Left renal cortex interstitium (tissue), 4 donors: Measurements from ENCODE around the gene CLCF1. TPM values are rescaled to one million over a fixed set of nuclear protein-coding genes. Genes with fewer than 3 reads are reported as not detected.
A peak's percentile ranks its signal among the peaks of the same experiment; 100 is the strongest.

ENCODE experiments used
- DNase-seq, 4 donors: peaks; one replicate each; pipeline ENCODE4 v3.0.0-alpha.2; 2013; ENCODE audit warnings: low read depth in 4 of 4, low spot score in 2 of 4, missing footprints in 1 of 4
- polyA plus RNA-seq, 4 donors: library from polyadenylated mRNA; unstranded; fragments of 120-200 nt; gene quantifications; one replicate each; pipeline ENCODE4 v1.2.1, GENCODE V29; 2013; ENCODE audit not compliant: insufficient read length in 4 of 4

Gene CLCF1
- polyA plus RNA-seq, 4 donors = 4.9 to 9.2 (median 5.8) TPM

DNA sequence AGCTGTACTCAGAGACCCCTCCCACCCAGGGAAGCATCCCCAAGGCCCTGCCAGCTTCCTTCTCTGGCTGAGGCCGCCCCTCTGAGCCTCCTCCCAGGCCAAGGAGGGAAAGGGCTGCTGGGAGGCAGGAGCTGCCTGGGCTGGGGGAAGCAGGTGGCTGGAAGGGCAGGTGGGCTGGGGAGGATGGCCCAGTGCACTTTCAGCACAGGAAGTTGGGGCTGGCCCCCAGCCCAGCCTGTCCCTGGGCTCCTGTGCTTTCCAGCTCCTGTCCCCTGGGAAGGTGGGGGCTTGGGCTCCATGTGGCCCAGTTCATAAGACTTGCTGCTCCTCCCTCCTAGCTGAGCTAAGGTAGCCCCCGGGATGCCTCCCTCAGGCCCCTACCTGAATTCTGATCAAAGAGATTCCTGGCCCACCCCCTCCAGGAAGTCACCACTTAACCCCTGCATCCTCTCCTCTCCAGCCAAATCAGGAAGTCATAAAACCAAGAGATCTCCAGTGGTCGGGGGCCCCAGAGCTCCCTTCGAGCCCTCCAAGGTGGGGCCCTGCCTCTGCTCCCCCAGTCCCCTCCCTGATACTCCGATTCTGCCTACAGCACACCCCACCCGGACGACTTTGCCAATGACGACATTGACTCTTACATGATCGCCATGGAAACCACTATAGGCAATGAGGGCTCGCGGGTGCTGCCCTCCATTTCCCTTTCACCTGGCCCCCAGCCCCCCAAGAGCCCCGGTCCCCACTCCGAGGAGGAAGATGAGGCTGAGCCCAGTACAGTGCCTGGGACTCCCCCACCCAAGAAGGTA, 23.4 kb upstream of the CLCF1 start:
- no peak for DNase-seq

GRCh38 chr11:67396259-67396581, 22.8 kb upstream of the CLCF1 start:
- DNase-seq = no peak

- DNase-seq = no peak
These were observed 22.3 kb upstream of the CLCF1 start for GRCh38 chr11:67395555-67396258.

DNA sequence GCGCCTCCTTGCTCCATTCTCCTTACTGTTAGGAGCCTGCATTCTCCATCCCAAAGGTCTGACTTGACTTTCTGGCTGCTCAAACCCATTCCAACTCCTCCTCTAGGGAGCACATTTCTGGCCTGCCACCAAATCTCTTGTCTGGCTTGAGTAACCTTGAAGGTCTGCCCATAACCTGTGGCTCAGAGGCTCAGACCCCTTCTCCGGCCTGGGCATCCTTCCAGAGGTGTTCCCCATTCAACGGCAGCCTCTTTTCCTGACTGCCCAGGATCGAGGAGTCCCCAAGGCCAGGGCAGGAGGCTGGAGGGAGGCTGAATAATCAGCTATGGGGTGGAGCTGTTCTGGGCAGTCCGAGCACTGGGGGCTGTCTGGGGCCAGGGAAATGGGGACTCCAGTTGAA, 20.6 kb upstream of the CLCF1 start:
- no peak for DNase-seq

GRCh38 chr11:67393437-67393836, 20.0 kb upstream of the CLCF1 start:
- DNase-seq = no peak

DNA sequence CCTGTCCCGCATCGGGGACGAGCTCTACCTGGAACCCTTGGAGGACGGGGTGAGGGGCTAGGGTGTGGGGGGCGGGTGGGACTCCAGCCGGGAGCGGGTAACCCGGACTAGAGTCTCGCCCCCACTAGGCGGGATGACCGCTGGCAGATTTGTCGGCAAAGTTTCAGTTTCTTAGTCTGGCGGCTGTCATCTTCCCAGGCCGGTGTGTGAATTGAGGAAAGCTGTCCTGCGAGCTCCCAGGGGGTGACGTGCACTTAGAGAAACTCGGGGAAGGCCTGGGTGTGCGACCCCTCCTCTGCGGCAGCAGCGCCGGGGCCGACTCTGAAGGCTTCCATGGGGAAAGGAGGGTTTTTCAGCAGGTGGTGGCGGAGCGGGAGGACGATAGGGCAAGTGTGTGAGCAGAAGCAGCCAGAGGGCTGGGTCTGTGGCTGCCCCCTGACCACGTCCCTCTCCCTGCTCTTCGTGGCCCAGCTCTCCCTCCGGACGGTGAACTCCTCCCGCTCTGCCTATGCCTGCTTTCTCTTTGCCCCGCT, 18.9 kb upstream of the CLCF1 start:
- no peak for DNase-seq

DNA sequence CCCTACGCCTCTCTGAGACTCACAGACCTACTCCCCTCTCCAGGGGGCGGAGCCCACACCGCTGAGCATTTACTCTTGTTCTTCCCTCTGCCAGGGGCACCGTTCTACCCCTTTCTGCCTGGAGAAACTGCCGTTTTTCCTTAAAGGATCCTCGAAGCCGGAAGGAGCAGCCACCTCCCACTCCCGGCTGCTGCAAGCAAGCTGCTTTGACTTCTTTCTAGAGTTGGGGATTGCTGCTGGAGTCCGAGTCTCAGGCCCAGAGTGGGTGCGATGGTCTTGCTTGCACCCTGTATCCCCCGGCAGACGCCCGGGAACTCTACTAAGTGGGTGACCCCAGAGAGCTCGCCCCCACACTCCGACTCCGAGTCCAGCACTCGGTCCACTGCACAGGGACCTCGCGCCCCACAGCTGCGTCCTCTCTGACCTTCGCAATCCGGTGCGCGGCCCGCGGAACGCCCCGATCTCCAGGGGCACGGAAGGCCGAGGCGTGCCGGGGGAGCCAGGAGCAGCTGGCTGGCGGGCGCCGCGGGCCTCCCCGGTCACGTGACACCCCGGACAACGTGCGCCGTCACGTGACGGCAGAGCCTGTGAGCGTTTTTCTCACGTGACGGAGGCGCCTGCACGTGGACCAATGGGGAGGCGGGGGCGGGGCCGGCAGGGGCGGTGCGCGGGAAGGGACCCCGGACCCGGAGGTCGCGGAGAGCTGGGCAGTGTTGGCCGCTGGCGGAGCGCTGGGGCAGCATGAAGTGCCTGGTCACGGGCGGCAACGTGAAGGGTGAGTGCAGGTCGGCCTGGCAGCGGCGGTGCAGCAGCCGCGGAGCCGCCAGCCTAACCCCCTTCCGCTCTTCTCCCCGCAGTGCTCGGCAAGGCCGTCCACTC, 18.1 kb upstream of the CLCF1 start, which contains the start of gene RAD9A:
TSS of gene RAD9A (plus strand) at position 683 of the 879 bp plus-strand sequence. CDS start at position 742, 59 bp downstream.
- peak in 3 of 4 donors; percentile 77 to 92 (median 86) for DNase-seq

DNA sequence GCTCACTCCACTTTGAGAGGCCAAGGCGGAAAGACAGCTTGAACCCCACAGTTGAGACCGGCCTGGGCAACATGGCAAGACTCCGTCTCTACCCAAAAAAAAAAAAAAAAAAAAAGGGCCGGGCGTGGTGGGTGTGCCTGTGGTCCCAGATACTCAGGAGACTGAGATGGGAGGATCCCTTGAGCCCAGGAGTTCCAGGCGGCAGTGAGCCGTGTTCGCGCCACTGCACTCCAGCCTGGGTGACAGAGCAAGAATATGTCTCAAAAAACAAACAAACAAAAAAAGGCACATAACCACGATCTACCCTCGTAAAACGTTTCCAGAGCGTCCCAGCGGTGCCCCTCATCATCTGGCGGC, 17.5 kb upstream of the CLCF1 start:
- DNase-seq = no peak

DNA sequence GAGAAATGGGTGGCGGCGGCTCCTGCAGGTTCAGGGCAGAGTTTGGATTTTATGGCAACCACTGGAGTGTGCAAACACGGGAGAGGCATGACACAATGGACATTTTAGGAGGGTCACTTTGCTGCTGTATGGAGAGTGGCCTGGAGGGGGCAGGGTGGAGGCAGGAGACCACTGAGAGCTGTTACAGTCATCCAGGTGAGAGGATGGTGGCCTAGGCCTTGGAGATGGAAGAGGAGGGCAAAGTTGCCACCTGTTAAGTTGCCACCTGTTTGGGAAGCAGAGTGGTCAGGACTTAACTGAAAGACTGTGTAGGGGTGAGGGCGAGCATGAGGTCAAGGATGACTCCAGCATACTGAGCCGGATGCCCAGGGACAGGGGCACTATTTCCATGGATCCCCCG, 16.1 kb upstream of the CLCF1 start:
- no peak for DNase-seq

GRCh38 chr11:67387518-67387917, 14.1 kb upstream of the CLCF1 start:
- DNase-seq = no peak

GRCh38 chr11:67387069-67387468, 13.7 kb upstream of the CLCF1 start:
- DNase-seq = no peak

DNA sequence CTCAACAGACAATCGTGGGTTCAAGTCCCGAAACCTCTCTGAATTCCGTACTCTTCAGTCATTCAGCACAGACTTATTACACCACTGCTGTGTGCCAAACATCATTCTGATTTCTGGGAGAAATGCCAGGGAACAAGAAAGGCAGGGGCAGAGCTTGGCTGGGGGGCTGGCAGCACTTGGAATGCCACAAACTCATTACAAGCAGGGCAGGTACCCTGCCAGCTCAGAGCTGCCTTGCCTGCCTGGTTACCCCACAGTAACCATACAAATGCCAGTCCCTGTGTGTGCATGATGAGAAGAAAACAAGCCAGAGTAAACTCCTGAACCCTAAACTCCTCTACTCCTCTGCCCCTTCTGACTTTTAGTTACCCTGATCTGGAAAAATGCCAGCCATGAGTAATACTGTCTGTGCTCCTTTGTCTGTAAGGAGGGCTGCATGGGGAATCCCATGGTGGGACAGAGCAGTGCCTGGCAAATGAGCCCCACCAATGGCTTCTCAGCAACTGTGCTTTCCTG, 11.5 kb upstream of the CLCF1 start:
- DNase-seq = no peak

- no peak for DNase-seq
These were observed 9.1 kb upstream of the CLCF1 start for GRCh38 chr11:67382276-67383136.

DNA sequence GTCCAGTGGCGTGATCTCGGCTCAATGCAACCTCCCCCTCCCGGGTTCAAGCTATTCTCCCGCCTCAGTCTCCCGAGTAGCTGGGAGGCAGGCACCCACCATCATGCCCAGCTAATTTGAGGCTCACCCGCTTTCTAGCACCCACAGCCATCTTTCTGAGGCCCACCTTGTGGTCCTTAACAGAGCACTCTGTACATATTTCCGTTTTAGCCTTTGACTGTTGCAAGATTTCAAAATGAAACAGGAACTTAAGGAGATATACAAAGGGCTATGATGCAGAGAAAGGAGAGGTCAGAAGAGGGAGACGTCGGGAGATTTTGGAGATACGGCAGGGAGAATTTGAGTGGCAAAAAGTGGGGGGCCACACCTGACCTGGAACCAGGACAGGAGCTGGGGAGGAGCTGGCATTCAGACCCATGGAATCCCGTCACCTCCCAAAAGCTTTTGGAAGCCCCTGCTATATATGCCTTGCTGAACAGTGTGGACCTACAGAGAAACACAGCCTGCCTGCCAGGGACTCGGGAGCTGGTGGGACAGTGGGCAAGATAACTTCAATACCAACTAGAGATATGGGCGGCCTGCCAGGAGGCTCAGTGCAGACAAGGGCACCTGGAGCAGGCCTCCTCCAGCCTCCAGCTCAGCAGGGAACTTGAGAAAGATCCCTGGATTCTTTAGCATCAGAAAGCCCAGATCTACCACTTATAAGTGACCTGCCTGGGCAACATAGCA, 8.0 kb upstream of the CLCF1 start:
- no peak for DNase-seq

DNA sequence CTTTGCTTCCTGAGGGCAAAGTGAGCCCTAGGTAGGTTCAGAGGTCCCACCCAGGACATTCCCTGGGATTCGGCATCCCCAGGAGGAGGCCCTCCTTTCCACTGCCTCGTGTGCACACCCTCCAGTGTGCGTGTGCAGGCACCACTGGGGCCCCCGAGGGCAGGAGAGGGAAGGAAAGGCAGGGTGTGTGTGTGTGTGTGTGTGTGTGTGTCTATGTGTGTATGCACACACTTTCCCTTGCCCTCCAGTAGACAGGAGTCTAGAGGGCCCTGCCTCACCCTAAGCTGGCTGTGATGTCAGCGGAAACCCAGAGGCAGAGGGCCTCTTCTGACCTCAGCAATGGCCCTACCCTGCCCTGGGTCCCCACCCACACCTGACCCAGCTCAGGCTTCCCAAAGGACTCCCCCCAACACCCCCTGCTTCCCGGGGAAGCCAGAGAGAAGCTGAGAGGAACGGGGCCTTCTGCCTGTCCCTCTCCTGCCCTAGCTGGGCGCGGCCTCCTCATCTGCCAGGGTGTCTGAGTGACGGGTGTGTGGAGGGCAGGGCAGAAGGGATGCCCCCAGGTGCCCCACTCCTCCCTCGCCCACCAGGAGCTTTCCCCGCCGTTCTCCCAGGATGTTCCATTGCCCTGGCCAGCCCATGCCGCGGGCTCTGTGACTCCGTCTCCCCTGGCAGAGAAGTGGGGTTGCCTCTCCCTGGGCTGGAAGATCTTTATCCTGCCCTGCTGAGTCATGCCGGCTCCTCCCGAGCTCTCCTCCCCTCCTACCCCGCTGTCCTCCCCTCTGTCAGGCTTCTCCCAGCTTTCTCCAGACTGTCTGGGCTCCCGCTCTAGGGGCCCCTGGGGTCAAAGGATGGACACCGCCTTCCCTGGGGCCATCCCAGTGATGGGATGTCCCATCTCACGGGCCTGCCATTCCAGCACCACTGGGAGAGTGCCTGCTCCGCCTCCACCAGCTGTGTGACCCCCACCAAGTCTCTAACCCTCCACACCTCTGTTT, 6.0 kb upstream of the CLCF1 start:
- no peak for DNase-seq

DNA sequence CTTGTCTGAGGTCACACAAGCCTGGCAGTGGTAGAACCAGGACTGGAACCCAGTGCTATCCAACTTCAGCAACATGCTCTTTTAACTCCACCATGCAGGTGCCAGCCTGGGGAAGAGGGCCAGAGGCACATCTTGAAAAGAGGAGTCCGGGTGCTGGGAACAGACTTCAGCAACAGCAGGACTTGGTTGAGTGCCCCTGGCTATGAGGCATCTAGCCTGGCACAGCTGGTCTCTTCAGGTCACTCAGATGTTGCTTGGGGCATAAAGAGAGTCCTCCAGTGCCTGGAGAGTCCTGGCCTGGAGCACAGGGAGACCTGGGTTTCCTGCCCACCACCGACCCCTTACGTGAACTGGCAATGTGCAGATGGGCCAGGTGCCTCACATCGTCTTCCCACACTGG, 5.1 kb upstream of the CLCF1 start:
- DNase-seq = no peak

DNA sequence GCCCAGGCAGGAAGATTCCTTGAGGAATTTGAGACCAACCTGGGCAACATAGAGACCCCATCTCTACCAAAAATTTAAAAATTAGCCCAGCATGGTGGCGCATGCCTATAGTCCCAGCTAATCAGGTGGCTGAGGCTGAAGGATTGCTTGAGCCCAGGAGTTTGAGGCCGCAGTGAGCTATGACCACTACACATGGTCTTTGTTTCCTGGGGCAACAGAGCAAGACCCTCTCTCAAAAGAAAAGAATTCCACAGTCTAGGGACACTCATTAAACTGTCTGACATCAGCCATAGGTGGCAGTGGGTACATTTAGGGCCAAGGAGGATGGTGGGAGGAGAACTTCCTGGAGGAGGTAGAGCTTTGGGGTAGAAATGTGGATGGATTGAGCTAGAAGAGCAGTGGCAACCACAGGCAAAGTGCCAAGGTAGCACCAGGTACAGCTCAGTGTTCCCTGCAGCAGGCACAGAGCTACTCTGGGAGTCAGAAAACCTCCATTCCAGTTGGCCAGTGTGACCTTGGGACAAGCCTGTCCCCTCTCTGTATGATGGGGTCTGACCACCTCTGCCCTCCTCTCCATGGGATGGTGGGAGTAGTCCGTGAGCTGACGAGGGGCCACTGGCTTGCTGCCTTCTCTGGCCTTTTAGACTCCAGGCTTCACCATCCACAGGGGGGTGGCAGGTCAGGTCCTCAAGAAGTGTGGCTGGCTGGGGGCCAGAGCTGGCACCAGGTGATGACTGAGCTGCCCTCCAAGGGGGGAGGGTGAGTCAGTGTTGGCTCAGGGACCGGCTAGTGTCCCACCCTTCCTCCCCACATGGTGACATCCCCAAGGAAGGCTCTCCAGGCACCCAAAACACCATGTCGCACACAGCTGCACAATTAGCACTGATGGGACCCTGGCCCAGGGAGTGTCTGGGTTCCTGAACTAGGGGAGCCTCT, 3.7 kb upstream of the CLCF1 start:
- DNase-seq = no peak
